OCI-LY3 (cell line): ENCODE results near the gene CDH24.

Source experiments
- H2AFZ ChIP-seq: fragments of 200-600, 300-600 bp; shearing (Covaris generic); 2 replicates; pipeline ENCODE4 v1.6.0; 2014; ENCODE audit warnings: antibody characterized with exemption, low read depth, low read length
- H3K27ac ChIP-seq: fragments of 200-600, 300-600 bp; sonication (generic); 2 replicates; pipeline ENCODE4 v1.5.1; 2014; ENCODE audit warnings: mild to moderate bottlenecking, low read length, moderate library complexity, mixed read lengths
- H3K27me3 ChIP-seq: fragments of 200-600, 300-600 bp; sonication (generic); 2 replicates; pipeline ENCODE4 v1.6.1; 2014; ENCODE audit warnings: low read depth, low read length, mixed read lengths
- H3K36me3 ChIP-seq: fragments of 200-600, 300-600 bp; sonication (generic); replicated peaks from 2 replicates; pipeline ENCODE3; 2014; ENCODE audit warnings: low read depth, low read length, mixed read lengths
- H3K4me1 ChIP-seq: fragments of 300-600, 200-600 bp; sonication (generic); 2 replicates; pipeline ENCODE4 v1.6.1; 2014; ENCODE audit warnings: low read length, mixed read lengths
- H3K4me2 ChIP-seq: fragments of 200-600, 300-600 bp; sonication (generic); 2 replicates; pipeline ENCODE4 v1.6.1; 2014; ENCODE audit warnings: low read length, mixed read lengths
- H3K4me3 ChIP-seq: fragments of 300-600, 200-600 bp; sonication (generic); 2 replicates; pipeline ENCODE4 v1.5.1; 2014; ENCODE audit warnings: antibody characterized with exemption, mild to moderate bottlenecking, low read length, moderate library complexity
- H3K79me2 ChIP-seq: fragments of 300-600, 200-600 bp; shearing (Covaris generic); 2 replicates; pipeline ENCODE4 v1.6.1; 2014; ENCODE audit warnings: mild to moderate bottlenecking, low read length, mixed read lengths
- H3K9ac ChIP-seq: fragments of 300-600, 200-600 bp; shearing (Covaris generic); 2 replicates; pipeline ENCODE4 v1.6.0; 2014; ENCODE audit warnings: mild to moderate bottlenecking, low read length, moderate library complexity
- H3K9me3 ChIP-seq: fragments of 200-600, 300-600 bp; shearing (Covaris generic); 2 replicates; pipeline ENCODE4 v1.6.1; 2014; ENCODE audit warnings: low read length, mixed read lengths; ENCODE audit not compliant: insufficient read depth
- H4K20me1 ChIP-seq: fragments of 200-600, 300-600 bp; sonication (generic); 2 replicates; pipeline ENCODE4 v1.6.1; 2016; ENCODE audit warnings: low read length, mixed read lengths; ENCODE audit not compliant: insufficient read depth
- CTCF ChIP-seq: fragments of 200-600, 300-600 bp; sonication (generic); IDR thresholded peaks from 2 replicates; pipeline ENCODE4 v1.5.1; 2014; ENCODE audit warnings: antibody characterized with exemption, low read length, low read depth
- EZH2phosphoT487 ChIP-seq: fragments of 200-600 bp; shearing (Covaris generic); IDR thresholded peaks from 2 replicates; pipeline ENCODE4 v1.6.1; 2018; ENCODE audit warnings: antibody characterized with exemption, mixed run types, low read depth

CDH24 gene

DNA sequence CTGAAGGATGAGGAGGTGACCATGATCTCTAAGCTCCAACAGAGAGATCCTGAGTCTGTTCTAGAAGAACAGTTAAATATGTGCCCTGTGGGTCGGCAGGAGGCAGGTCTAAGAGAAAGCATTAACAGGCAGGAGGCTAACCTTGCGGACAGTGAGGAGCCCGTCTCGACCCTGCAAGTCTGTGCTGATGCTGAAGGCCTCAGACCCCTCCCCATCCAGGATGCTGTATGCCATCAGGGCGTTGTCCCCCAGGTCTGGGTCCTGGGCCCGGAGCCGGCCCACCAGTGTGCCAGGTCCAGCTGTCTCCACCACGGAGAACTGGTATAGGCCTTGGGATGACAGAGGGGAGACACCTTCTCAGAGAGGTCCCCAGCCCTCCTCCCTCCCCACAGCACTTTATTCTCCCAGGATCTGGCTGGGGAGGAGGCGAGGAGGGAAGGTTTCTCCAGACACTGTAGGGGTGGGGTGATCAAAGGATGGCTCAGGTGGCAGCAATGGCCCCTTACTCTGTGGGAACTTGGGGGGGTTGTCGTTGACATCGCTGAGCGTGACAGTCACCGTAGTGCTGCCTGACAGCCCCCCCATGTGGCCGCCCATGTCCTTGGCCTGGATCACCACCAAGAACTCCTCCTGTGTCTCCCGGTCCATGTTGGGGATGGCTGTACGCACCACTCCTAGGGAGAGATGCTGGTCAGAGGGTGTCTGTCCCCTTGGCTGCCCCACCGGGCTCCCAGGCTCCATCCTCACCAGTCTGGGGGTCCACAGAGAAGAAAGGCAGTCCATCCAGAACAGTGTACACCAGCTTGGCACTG, 3.1 kb downstream of the CDH24 start:
- peaks cover 20% of the 10 kb centered on the region for H3K4me1 ChIP-seq
- H4K20me1 ChIP-seq = peaks cover 5% of the 10 kb centered on the region
- TF ChIP-seq CTCF (peak; percentile 44; the same call in 1 of the 2 replicates), EZH2phosphoT487 (no peak)
- no peaks in the 10 kb centered on the region for H3K79me2 ChIP-seq
- peaks cover 7% of the 10 kb centered on the region; the same call in 1 of the 2 replicates for H3K27me3 ChIP-seq
- H3K4me3 ChIP-seq = no peak overlapping the region
- H3K9me3 ChIP-seq = no peaks in the 10 kb centered on the region
- peaks cover 6% of the 10 kb centered on the region for H3K36me3 ChIP-seq
- H2AFZ ChIP-seq = no peak overlapping the region
- no peak overlapping the region for H3K9ac ChIP-seq
- H3K27ac ChIP-seq = no peak overlapping the region
- H3K4me2 ChIP-seq = no peak overlapping the region

DNA sequence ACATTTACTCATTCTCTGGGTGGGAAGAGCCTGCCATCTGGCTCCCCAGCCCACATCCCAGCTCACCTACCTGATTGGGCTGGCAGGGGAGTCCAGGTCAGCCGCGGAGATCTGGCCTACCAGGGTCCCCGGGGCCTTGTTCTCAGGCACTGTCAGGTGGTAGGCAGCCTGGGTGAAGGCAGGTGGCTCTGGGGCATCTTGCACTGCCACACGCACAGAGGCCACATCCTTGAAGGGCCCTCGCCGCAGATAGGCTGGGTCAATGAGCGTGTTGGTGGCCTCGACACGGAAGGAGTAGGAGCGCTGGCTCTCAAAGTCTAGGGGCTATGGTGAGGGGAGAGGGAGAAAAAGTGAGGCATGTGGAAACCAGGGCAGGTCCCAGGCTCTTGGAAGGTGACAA, 3.9 kb downstream of the CDH24 start:
- H3K9me3 ChIP-seq = no peaks in the 10 kb centered on the region
- H3K27ac ChIP-seq = no peak overlapping the region
- peaks cover 20% of the 10 kb centered on the region for H3K4me1 ChIP-seq
- no peak overlapping the region for H2AFZ ChIP-seq
- H3K4me2 ChIP-seq = no peak overlapping the region
- no peaks in the 10 kb centered on the region for H3K79me2 ChIP-seq
- peaks cover 5% of the 10 kb centered on the region; the same call in 1 of the 2 replicates for H4K20me1 ChIP-seq
- TF ChIP-seq CTCF (no peak), EZH2phosphoT487 (no peak)
- peaks cover 7% of the 10 kb centered on the region; the same call in 1 of the 2 replicates for H3K27me3 ChIP-seq
- H3K4me3 ChIP-seq = no peak overlapping the region
- no peaks in the 10 kb centered on the region for H3K36me3 ChIP-seq
- no peak overlapping the region for H3K9ac ChIP-seq

DNA sequence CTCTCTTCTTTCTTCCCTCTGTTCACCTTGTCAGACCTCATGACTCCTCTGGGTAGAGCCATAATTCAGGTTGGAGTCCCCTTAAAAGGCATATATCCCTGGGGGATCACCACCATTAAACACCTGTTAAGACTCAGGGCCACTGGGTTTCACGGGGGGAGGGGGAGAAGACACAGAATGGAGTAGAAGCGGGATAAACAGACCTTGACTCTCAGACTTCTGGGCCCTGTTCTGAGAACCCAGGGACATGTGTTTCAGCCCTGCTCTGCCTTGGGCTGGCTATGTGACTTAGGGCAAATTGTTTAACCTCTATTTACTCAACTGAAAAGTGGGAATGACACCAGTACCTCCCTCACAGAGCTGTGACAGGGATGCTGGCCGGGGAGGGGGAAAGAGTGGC, 4.6 kb downstream of the CDH24 start:
- TF ChIP-seq CTCF = no peak
- Histone ChIP-seq H3K27me3 (peaks cover 7% of the 10 kb centered on the region; the same call in 1 of the 2 replicates), H3K4me2 (no peak overlapping the region), H3K9ac (no peak overlapping the region), H3K4me1 (peaks cover 15% of the 10 kb centered on the region), H3K9me3 (no peaks in the 10 kb centered on the region), H3K4me3 (no peak overlapping the region), H3K27ac (no peak overlapping the region), H2AFZ (no peak overlapping the region), H4K20me1 (peaks cover under 1% of the 10 kb centered on the region; the same call in 1 of the 2 replicates), H3K36me3 (no peaks in the 10 kb centered on the region), H3K79me2 (no peaks in the 10 kb centered on the region)

DNA sequence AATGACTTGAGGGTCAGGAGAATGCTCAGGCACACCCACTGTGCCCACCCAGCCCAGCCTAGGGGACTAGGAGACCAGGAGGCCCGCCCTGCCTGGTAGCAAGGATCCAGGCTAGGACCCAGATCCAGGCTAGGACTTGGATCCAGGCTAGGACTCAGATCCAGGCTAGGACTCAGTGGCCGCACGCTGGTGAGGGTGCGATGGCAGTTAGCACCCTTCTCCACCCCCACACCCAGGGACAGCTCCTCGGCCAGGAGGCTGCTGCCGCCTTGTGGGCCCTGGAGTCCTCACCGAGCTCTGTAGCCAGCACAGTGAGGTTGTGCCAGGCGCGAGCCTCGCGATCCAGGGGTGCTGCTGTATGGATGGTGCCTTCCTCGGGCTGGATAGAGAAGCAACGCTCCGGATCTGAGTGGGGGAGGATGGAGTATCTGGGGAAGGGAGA, 5.1 kb downstream of the CDH24 start:
- no peaks in the 10 kb centered on the region for H3K79me2 ChIP-seq
- no peak overlapping the region for H2AFZ ChIP-seq
- no peaks in the 10 kb centered on the region for H3K9me3 ChIP-seq
- no peaks in the 10 kb centered on the region for H4K20me1 ChIP-seq
- H3K27ac ChIP-seq = no peak overlapping the region
- peaks cover 7% of the 10 kb centered on the region; the same call in 1 of the 2 replicates for H3K27me3 ChIP-seq
- no peak overlapping the region for H3K9ac ChIP-seq
- no peak overlapping the region for H3K4me3 ChIP-seq
- TF ChIP-seq CTCF (peak; percentile 14; the same call in 1 of the 2 replicates), EZH2phosphoT487 (no peak)
- H3K4me2 ChIP-seq = no peak overlapping the region
- peaks cover 15% of the 10 kb centered on the region for H3K4me1 ChIP-seq
- H3K36me3 ChIP-seq = no peaks in the 10 kb centered on the region
